ENCODE data around the gene ABHD16A.
A peak's percentile ranks its signal among the peaks of the same experiment; 100 is the strongest.

ABHD16A gene

GRCh38 chr6:31736021-31736767 is 33.1 kb upstream of the ABHD16A start, which contains the start of gene CLIC1:
CLIC1 (minus strand) TSS chr6:31736530; CDS start chr6:31736300, 230 bp downstream.
- Mint-ChIP-seq H3K9me3 (no peaks in the 10 kb centered on the region), H3K27me3 (no peaks in the 10 kb centered on the region), H3K36me3 (ENCODE audit: low read depth) (peaks cover 57% of the 10 kb centered on the region), H3K4me3 (peak within 1 kb of the TSS; percentile 100), H3K4me1 (ENCODE audit: low read depth) (peaks cover 66% of the 10 kb centered on the region), H3K27ac (peak within 1 kb of the TSS; percentile 80)

DNA sequence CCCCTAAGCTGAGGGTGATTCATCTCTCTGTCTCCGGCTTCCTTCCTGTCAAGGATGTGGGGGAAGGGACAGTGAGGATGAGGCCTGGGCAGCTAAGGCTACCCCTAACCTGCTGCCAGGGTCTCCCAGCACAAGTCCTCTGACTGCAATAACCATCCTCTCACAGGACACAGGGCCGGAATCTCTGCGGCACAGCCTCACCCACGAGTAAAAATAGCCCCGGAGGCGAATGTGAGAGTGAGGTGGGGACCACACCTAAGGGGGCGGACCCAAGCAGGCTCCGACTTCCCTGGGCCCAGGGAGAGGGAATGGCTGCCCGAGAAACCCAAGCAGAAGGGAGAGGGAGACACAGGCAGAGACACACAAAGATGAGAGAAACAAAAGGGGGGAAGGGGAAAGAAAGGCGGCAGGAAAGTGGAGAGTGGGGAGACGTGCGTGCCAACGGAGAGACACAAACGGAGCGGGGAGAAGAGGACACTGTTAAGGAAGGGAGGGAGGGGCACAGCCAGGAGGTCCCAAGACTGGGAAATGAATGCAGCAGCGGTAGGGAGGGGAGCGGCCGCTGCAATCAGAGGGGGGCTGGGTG is 31.8 kb upstream of the ABHD16A start:
- no peaks in the 10 kb centered on the region for H3K9me3 Mint-ChIP-seq
- no peaks in the 10 kb centered on the region for H3K27me3 Mint-ChIP-seq
- H3K27ac Mint-ChIP-seq = peak overlapping the region; percentile 80
- H3K36me3 Mint-ChIP-seq (ENCODE audit: low read depth) = peaks cover 55% of the 10 kb centered on the region
- peaks cover 66% of the 10 kb centered on the region for H3K4me1 Mint-ChIP-seq (ENCODE audit: low read depth)
- H3K4me3 Mint-ChIP-seq = peak overlapping the region; percentile 100

DNA sequence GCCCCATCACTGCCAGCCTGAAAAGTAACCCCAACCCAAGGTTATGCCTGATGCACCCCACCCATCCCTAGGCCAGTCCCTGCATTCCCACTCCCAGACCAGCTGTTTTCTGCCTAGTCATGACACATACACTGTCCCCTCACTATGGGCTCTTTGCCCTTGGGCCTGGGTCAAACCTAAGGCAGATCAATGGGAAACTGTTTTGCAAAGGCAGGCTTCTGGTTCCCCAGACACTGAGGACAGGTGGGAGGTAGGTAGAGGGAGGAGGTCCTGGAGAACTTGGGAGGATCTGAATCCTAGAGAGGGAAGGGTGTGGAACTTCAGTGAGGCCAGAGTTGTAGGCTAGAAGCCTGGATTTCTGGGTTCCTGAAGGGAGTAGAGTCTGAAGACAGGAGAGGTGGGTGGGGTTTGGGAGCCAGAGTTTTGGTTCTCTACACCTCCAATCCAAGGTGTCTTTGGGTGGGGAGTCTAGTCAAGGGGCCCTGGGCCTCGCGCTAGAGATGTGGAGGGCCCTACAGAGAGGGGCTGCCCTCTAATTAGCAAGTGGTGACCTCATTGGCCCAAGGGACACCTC is 31.2 kb upstream of the ABHD16A start:
- peak overlapping the region; percentile 100 for H3K4me3 Mint-ChIP-seq
- H3K27ac Mint-ChIP-seq = peak overlapping the region; percentile 80
- H3K27me3 Mint-ChIP-seq = no peaks in the 10 kb centered on the region
- no peaks in the 10 kb centered on the region for H3K9me3 Mint-ChIP-seq
- peaks cover 66% of the 10 kb centered on the region for H3K4me1 Mint-ChIP-seq (ENCODE audit: low read depth)
- H3K36me3 Mint-ChIP-seq (ENCODE audit: low read depth) = peaks cover 53% of the 10 kb centered on the region

- Mint-ChIP-seq H3K36me3 (ENCODE audit: low read depth) (peaks cover 53% of the 10 kb centered on the region), H3K4me3 (peak overlapping the region; percentile 100), H3K4me1 (ENCODE audit: low read depth) (peaks cover 66% of the 10 kb centered on the region), H3K9me3 (no peaks in the 10 kb centered on the region), H3K27ac (peak overlapping the region; percentile 58), H3K27me3 (no peaks in the 10 kb centered on the region)
These were observed 30.6 kb upstream of the ABHD16A start for GRCh38 chr6:31733734-31734133.

GRCh38 chr6:31732029-31732428 is 28.9 kb upstream of the ABHD16A start:
- Mint-ChIP-seq H3K4me3 (no peak overlapping the region), H3K4me1 (ENCODE audit: low read depth) (peaks cover 64% of the 10 kb centered on the region), H3K27ac (peak overlapping the region; percentile 52)

GRCh38 chr6:31730631-31731086 is 27.5 kb upstream of the ABHD16A start:
- H3K27ac Mint-ChIP-seq = peak overlapping the region; percentile 32
- H3K36me3 Mint-ChIP-seq (ENCODE audit: low read depth) = peaks cover 64% of the 10 kb centered on the region
- peak overlapping the region; percentile 85 for H3K4me3 Mint-ChIP-seq
- no peaks in the 10 kb centered on the region for H3K27me3 Mint-ChIP-seq
- peaks cover 71% of the 10 kb centered on the region for H3K4me1 Mint-ChIP-seq (ENCODE audit: low read depth)
- H3K9me3 Mint-ChIP-seq = no peaks in the 10 kb centered on the region

More at GRCh38 chr6:31732029-31732428, 28.9 kb upstream of the ABHD16A start:
- Mint-ChIP-seq H3K27me3 (no peaks in the 10 kb centered on the region), H3K36me3 (ENCODE audit: low read depth) (peaks cover 59% of the 10 kb centered on the region), H3K9me3 (no peaks in the 10 kb centered on the region)

- peak overlapping the region; percentile 32 for H3K27ac Mint-ChIP-seq
- H3K4me1 Mint-ChIP-seq (ENCODE audit: low read depth) = peaks cover 73% of the 10 kb centered on the region
- no peaks in the 10 kb centered on the region for H3K27me3 Mint-ChIP-seq
- no peaks in the 10 kb centered on the region for H3K9me3 Mint-ChIP-seq
- H3K4me3 Mint-ChIP-seq = peak overlapping the region; percentile 85
- H3K36me3 Mint-ChIP-seq (ENCODE audit: low read depth) = peaks cover 61% of the 10 kb centered on the region
These were observed 27.0 kb upstream of the ABHD16A start for GRCh38 chr6:31729979-31730630.

GRCh38 chr6:31729515-31729978 is 26.4 kb upstream of the ABHD16A start:
- Mint-ChIP-seq H3K27ac (peak overlapping the region; percentile 49), H3K4me3 (peak overlapping the region; percentile 85), H3K36me3 (ENCODE audit: low read depth) (peaks cover 57% of the 10 kb centered on the region), H3K27me3 (no peaks in the 10 kb centered on the region), H3K4me1 (ENCODE audit: low read depth) (peaks cover 72% of the 10 kb centered on the region), H3K9me3 (no peaks in the 10 kb centered on the region)

- Mint-ChIP-seq H3K9me3 (no peaks in the 10 kb centered on the region), H3K27ac (peak within 1 kb of the TSS; percentile 49), H3K36me3 (ENCODE audit: low read depth) (peaks cover 52% of the 10 kb centered on the region), H3K4me3 (peak within 1 kb of the TSS; percentile 85), H3K4me1 (ENCODE audit: low read depth) (peaks cover 66% of the 10 kb centered on the region), H3K27me3 (no peaks in the 10 kb centered on the region)
These were observed 25.8 kb upstream of the ABHD16A start, which contains the start of gene DDAH2 for GRCh38 chr6:31728767-31729514. DDAH2 (minus strand) TSS chr6:31729299; CDS start chr6:31729161, 138 bp downstream.

DNA sequence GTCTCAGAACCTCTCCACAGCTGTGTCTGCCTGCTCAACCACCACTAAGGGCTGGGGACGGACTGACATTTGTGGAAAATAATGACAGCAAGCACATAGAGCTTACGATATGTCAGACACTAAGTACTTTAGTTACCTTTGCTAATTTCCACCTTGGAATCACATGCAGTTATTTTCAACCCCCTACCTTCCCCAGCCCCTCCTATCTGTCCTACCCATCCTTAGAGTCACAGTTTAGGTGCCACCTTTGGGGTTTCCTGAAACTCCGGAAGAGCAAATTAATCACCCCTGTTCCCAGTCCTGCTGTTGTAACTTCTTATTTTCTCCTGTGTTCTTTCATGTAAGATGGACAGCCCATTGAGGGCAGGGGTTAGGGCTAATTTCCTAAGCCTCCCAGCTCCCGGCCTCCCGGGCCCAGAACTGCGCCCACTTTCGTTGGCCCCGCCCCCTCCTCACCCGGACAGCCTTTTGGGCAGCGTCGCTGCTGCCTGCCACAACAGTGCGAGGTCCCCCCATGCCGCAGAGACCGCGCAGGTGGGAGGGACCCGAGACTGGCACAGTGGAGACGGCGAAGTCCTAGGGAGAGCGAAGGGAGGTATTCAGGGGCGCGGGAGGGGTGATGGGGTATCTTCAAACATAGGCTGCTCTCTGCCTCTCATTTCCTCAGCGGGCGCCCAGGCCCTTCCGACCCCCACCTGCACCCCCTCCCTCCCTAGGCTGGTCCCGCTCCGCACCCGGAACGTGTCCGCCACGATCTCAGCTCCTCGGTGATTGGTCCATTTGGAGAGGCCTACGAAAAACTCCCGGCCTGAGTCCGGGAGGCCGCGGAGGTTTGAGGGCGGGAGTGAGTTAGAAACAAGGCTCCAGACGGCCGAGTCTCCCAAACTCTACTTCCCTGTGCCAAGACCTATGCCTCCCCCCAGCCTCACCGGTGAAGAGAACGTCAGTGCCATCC is 24.9 kb upstream of the ABHD16A start:
- Mint-ChIP-seq H3K9me3 (no peaks in the 10 kb centered on the region), H3K4me1 (ENCODE audit: low read depth) (peaks cover 64% of the 10 kb centered on the region), H3K36me3 (ENCODE audit: low read depth) (peaks cover 43% of the 10 kb centered on the region), H3K27me3 (no peaks in the 10 kb centered on the region), H3K27ac (peak overlapping the region; percentile 79), H3K4me3 (peak overlapping the region; percentile 63)

- Mint-ChIP-seq H3K4me3 (peak overlapping the region; percentile 63), H3K9me3 (no peaks in the 10 kb centered on the region), H3K36me3 (ENCODE audit: low read depth) (peaks cover 36% of the 10 kb centered on the region), H3K27ac (peak overlapping the region; percentile 79), H3K27me3 (no peaks in the 10 kb centered on the region), H3K4me1 (ENCODE audit: low read depth) (peaks cover 65% of the 10 kb centered on the region)
These were observed 24.1 kb upstream of the ABHD16A start for GRCh38 chr6:31727034-31727716.

- Mint-ChIP-seq H3K9me3 (no peaks in the 10 kb centered on the region), H3K4me3 (no peak overlapping the region), H3K4me1 (ENCODE audit: low read depth) (peaks cover 60% of the 10 kb centered on the region), H3K27ac (peak overlapping the region; percentile 56), H3K36me3 (ENCODE audit: low read depth) (peaks cover 24% of the 10 kb centered on the region), H3K27me3 (no peaks in the 10 kb centered on the region)
These were observed 22.6 kb upstream of the ABHD16A start for GRCh38 chr6:31725502-31726350.

Data from stimulated activated naive CD8-positive, alpha-beta T cell treated with anti-CD3 and anti-CD28 coated beads, Interleukin-15, Interleukin-2, amounts not matched to agents 100 ng/mL and 50 ng/mL, for 24 hours (primary cell).